Stomach smooth muscle (tissue), 2 donors: Measurements from ENCODE around the gene TRIM67.

Experiments
- H3K27ac ChIP-seq: one replicate; pipeline ENCODE4 v1.7.0; 2013; ENCODE audit warnings: mild to moderate bottlenecking, low read length, inconsistent platforms
- H3K27me3 ChIP-seq, 2 donors: one replicate each; pipeline ENCODE4 v1.7.0; 2013; ENCODE audit warnings: low read length in 2 of 2; ENCODE audit not compliant: insufficient read depth in 2 of 2, control insufficient read depth in 1 of 2
- H3K36me3 ChIP-seq, 2 donors: one replicate each; pipeline ENCODE4 v1.7.0; 2013; ENCODE audit warnings: low read length in 2 of 2; ENCODE audit not compliant: control insufficient read depth in 2 of 2, insufficient read depth in 2 of 2
- H3K4me1 ChIP-seq: one replicate; pipeline ENCODE4 v1.7.0; 2013; ENCODE audit warnings: low read length; ENCODE audit not compliant: control insufficient read depth, insufficient read depth
- H3K4me3 ChIP-seq, 2 donors: one replicate each; pipeline ENCODE4 v1.7.0; 2013; ENCODE audit warnings: low read length in 2 of 2
- H3K9ac ChIP-seq, 2 donors: one replicate each; pipeline ENCODE4 v1.7.0; 2013; ENCODE audit warnings: low read length in 2 of 2, mild to moderate bottlenecking in 1 of 2
- H3K9me3 ChIP-seq, 2 donors: one replicate each; pipeline ENCODE4 v1.7.0; 2013; ENCODE audit warnings: low read length in 2 of 2; ENCODE audit not compliant: control insufficient read depth in 2 of 2
- donor health status: healthy.
- donor health status: Pancreatic carcinoma.

The TRIM67 gene

DNA sequence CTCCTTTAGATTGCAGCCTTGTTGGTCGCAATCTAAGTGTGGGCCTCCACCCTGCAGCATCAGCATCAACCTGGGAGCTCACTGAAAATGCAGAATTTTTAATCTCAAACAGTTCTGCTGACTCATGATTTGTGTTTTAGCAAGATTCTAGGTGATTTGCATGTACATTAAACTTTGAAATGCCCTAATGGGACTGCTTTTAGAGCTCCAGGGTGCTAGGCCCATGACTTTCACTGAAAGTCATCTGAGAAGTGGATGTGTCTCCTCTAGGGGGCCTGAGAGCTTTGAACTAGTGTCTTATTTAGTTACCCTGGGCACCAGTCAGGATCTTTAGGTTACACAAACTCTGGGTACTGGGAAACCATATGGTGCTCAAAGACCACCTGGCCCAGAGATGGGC lies 9.0 kb downstream of the TRIM67 start:
- Histone ChIP-seq H3K4me1 (no peaks in the 10 kb centered on the region), H3K27ac (no peak overlapping the region)

DNA sequence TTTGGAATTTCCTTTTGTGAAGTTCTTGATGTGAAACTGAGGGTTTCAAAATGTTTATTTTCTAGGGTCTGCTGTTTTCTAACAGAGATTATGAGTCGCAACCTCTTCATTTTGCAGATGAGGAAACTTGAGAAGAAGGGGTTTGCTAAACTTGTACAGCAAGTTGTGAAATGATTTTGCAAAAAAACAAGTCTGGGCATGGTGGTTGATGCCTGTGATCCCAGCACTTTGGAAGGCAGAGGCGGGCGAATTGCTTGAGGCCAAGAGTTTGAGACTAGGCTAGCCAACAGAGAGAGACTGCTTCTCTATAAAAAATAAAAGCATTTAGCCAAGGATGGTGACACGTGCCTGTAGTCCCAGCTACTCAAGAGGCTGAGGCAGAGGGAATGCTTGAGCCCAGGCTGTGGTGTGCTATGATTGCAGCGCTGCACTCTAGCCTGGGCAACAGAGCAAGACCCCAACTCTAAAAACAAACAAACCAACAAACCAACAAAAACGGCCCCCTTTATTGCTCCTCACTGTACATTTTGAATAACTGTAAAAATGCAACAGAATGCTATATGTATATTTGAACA lies 9.9 kb downstream of the TRIM67 start:
- H3K4me1 ChIP-seq, result no peaks in the 10 kb centered on the region
- H3K36me3 ChIP-seq, result no peaks in the 10 kb centered on the region
- no peak overlapping the region for H3K9ac ChIP-seq
- peaks cover 4 to 8% of the 10 kb centered on the region in 2 donors for H3K27me3 ChIP-seq
- H3K9me3 ChIP-seq, result no peaks in the 10 kb centered on the region
- no peak overlapping the region for H3K27ac ChIP-seq
- no peak overlapping the region for H3K4me3 ChIP-seq

More for the DNA sequence above, 9.0 kb downstream of the TRIM67 start:
- H3K4me3 ChIP-seq, result no peak overlapping the region
- no peak overlapping the region for H3K9ac ChIP-seq
- no peaks in the 10 kb centered on the region for H3K9me3 ChIP-seq
- H3K27me3 ChIP-seq, result peaks cover 8 to 11% of the 10 kb centered on the region in 2 donors
- H3K36me3 ChIP-seq, result no peaks in the 10 kb centered on the region

DNA sequence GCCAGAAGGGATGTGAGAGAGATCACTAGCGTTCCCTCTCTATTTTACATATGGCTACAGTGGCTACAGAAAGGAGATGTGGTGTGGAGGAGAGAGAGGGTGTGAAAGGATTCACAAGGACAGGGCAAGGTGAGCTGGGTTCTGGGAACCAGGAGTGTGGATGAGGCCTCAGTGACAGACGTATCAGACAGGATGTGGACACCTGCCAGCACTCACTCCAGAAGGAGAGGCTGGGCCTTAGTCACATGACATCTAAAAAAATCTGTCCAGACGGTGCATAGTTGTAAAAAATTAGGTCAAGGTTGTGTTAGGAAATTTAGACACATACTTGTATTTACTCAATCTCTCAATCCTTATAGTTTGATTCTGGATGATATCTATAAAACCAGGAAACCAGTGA lies 10.6 kb downstream of the TRIM67 start:
- Histone ChIP-seq H3K9ac (no peak overlapping the region), H3K4me1 (no peaks in the 10 kb centered on the region), H3K36me3 (no peaks in the 10 kb centered on the region), H3K4me3 (no peak overlapping the region), H3K27ac (no peak overlapping the region), H3K9me3 (no peaks in the 10 kb centered on the region), H3K27me3 (peaks cover 4 to 7% of the 10 kb centered on the region in 2 donors)

DNA sequence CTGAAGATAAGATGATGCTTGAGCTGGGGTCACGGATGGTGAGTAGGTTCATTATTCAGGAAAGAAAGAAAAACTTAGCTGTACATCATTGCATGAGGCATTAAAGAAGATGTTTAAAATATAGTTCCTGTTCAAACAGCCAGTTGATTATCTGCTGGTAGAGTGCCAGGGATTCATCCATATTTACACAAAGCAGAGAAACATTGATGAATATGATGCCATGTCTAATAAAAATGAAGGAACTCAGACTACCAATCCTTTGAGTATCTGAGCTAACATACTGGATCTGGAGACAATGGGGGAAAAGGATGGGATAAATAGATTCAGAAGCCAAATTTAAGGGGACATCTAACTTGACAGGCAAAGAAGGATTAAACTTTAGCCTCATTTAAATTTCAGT lies 14.6 kb downstream of the TRIM67 start:
- H3K9me3 ChIP-seq, result peaks cover 4 to 9% of the 10 kb centered on the region in 2 donors
- H3K4me1 ChIP-seq, result no peaks in the 10 kb centered on the region
- H3K36me3 ChIP-seq, result no peaks in the 10 kb centered on the region
- peaks cover 4 to 10% of the 10 kb centered on the region in 2 donors for H3K27me3 ChIP-seq
- H3K27ac ChIP-seq, result no peak overlapping the region
- no peak overlapping the region for H3K4me3 ChIP-seq
- H3K9ac ChIP-seq, result no peak overlapping the region

DNA sequence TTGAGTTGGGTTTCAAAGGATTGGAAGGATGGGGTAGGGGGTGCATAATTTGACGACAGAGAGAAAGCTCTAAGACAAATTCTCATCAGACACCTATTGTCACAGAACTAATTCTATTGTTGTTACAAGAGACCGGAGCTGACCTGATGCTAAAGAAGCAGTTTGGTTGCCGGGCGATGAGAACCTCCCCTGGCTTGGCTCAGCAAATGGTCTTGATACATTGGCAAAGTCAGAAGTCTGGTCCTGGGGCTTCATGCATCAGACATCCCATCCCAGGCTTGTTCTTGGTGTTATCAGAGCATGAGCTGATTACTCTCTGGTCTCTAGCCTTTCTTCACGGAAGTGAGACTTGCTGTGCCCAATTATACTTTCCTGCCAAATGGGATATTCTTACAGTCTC lies 15.4 kb downstream of the TRIM67 start:
- no peak overlapping the region for H3K4me3 ChIP-seq
- H3K27me3 ChIP-seq, result peaks cover 4 to 10% of the 10 kb centered on the region in 2 donors
- no peak overlapping the region for H3K27ac ChIP-seq

DNA sequence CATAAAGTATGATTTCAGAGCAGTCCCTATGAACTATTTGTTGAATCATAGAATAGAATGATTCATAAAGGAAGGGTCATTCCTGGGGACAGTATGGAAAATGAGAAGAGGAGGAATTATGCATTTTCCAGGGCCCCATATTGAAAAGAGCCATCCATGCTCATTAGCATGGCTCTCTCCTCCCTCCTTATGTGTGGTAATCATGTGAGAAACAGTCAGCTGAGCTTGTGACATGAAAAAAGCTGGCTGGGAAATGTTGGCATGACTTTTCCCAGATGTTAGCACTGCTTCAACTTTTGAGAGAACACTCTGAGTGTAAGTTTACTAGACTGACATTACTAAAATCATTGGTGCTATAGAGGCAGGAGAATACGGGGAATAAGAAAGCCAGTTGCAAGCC lies 16.1 kb downstream of the TRIM67 start:
- H3K27ac ChIP-seq, result no peak overlapping the region
- H3K9ac ChIP-seq, result no peak overlapping the region
- H3K27me3 ChIP-seq, result peaks cover 9 to 13% of the 10 kb centered on the region in 2 donors

More for the DNA sequence above, 15.4 kb downstream of the TRIM67 start:
- peaks cover 4 to 9% of the 10 kb centered on the region in 2 donors for H3K9me3 ChIP-seq
- H3K36me3 ChIP-seq, result no peaks in the 10 kb centered on the region
- H3K4me1 ChIP-seq, result no peaks in the 10 kb centered on the region
- H3K9ac ChIP-seq, result no peak overlapping the region

DNA sequence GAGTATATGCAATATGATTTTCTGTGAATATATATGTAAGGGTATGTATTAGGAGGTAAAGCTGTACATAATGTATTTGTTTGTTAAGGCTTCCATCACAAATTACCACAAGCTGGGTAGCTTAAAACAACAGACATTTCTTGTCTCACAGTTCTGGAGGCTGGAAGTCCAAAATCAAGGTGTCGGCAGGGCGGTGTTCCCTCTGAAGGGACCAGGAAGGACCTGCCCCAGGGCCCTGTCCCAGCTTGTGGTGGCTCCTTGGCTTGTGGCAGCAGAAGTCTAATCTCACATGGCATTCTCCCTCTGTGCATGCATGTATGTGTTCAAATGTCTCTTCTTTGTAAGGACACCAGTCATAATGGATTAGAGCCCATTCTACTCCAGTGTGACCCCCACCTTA lies 17.1 kb downstream of the TRIM67 start:
- Histone ChIP-seq H3K9ac (no peak overlapping the region), H3K27me3 (peaks cover 10 to 13% of the 10 kb centered on the region in 2 donors), H3K27ac (no peak overlapping the region), H3K4me3 (no peak overlapping the region), H3K4me1 (no peaks in the 10 kb centered on the region), H3K9me3 (peaks cover 4 to 9% of the 10 kb centered on the region in 2 donors), H3K36me3 (no peaks in the 10 kb centered on the region)

More for the DNA sequence above, 16.1 kb downstream of the TRIM67 start:
- H3K4me3 ChIP-seq, result no peak overlapping the region
- no peaks in the 10 kb centered on the region for H3K4me1 ChIP-seq
- H3K9me3 ChIP-seq, result peaks cover 4 to 9% of the 10 kb centered on the region in 2 donors
- H3K36me3 ChIP-seq, result no peaks in the 10 kb centered on the region

DNA sequence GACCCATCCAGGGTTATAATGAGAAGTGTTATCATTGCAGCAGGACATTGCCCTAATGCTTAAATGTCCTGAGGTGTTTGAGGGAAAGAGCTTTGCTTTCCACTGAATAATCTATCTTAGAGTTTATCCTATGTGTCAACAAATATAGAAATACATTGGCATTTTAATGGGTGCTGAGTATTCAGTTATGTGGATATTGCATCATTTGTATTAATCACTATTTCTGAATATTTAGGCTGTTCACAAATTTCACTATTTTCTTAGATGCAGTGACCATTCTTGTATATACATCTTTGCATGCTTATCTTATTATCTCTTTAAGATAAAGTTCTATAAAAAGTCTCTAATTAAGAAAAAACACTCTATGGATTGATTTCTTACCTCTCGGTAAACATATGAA lies 18.2 kb downstream of the TRIM67 start:
- Histone ChIP-seq H3K9me3 (peaks cover 4 to 9% of the 10 kb centered on the region in 2 donors), H3K36me3 (no peaks in the 10 kb centered on the region), H3K27ac (no peak overlapping the region), H3K9ac (no peak overlapping the region), H3K4me1 (no peaks in the 10 kb centered on the region), H3K27me3 (peaks cover 8 to 15% of the 10 kb centered on the region in 2 donors), H3K4me3 (no peak overlapping the region)

DNA sequence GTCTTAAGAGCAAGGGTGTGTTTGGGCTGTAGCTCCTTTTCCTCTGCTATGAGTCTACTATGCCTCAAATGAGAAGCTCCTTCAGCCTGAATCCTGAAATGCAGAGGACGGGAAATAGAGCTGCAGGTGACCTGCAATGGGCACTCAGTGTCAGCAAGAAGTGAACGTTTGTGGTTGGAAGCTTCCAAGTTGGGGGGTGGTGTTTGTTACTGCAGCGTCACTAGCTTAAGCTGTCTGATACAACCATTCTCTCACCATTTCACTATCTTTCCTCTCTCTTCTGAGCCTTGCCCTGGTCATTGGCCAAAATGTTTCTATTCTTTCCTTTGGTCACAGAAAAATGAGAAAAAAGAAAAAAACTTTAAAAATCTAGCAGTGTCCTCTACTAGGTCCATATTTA lies 19.4 kb downstream of the TRIM67 start:
- peaks cover 4 to 9% of the 10 kb centered on the region in 2 donors for H3K9me3 ChIP-seq
- no peak overlapping the region for H3K4me3 ChIP-seq
- no peak overlapping the region for H3K9ac ChIP-seq
- no peaks in the 10 kb centered on the region for H3K36me3 ChIP-seq
- H3K4me1 ChIP-seq, result no peaks in the 10 kb centered on the region
- H3K27me3 ChIP-seq, result peaks cover 6 to 17% of the 10 kb centered on the region in 2 donors
- H3K27ac ChIP-seq, result no peak overlapping the region

DNA sequence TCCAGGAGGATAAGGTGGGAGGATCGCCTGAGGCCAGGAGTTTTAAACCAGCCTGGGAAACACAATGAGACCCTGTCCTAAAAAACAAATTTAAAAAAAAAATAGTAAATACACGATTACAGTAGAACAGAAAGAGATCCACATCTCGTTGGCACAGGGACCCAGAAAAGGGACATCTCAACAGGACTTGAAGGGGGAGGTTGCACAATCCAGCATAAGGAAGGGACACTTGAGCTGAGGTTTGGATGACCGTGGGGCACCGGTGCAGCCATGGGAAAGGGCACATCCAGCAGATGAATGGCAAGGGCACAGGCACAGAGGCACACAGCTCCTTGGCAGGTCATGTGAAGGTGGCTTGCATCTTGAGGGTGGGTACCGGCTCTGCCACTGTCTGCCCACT lies 20.5 kb downstream of the TRIM67 start:
- H3K4me1 ChIP-seq, result no peaks in the 10 kb centered on the region
- H3K4me3 ChIP-seq, result no peak overlapping the region
- H3K27ac ChIP-seq, result no peak overlapping the region
- peaks cover 4 to 9% of the 10 kb centered on the region in 2 donors for H3K9me3 ChIP-seq
- H3K36me3 ChIP-seq, result no peaks in the 10 kb centered on the region
- H3K9ac ChIP-seq, result no peak overlapping the region
- H3K27me3 ChIP-seq, result peaks cover 6 to 21% of the 10 kb centered on the region in 2 donors
